Hepatocyte (in vitro differentiated cells): ENCODE data around the gene PCK1.

Experiments
- CTCF ChIP-seq: fragments of 200-600 bp; sonication (generic); IDR thresholded peaks from 2 replicates; pipeline ENCODE4 v1.5.1; 2016; ENCODE audit warnings: antibody characterized with exemption, mild to moderate bottlenecking; ENCODE audit not compliant: poor library complexity
- EZH2 ChIP-seq: fragments of 200-600 bp; sonication (generic); IDR thresholded peaks from 2 replicates; pipeline ENCODE4 v1.6.1; 2016; ENCODE audit warnings: antibody characterized with exemption, mild to moderate bottlenecking, borderline replicate concordance
- EZH2phosphoT487 ChIP-seq: fragments of 200-600 bp; sonication (generic); IDR thresholded peaks from one replicate; pipeline ENCODE4 v1.6.1; 2018; ENCODE audit warnings: antibody characterized with exemption, mild to moderate bottlenecking, low read depth, moderate library complexity; ENCODE audit not compliant: unreplicated experiment, severe bottlenecking

- TF ChIP-seq CTCF = no peak
- TF ChIP-seq EZH2 = no peak
- no peak for TF ChIP-seq EZH2phosphoT487
Measured at GRCh38 chr20:57589728-57590484, 29.0 kb downstream of the PCK1 start.
